VCaP (cell line): ENCODE results near the gene TMEM120B.

Experiments
- H3K27ac ChIP-seq: fragments of 450-650 bp; 2 replicates; pipeline ENCODE4 v1.5.1; 2017
- CTCF ChIP-seq: fragments of 450-650 bp; conservative IDR thresholded peaks from 2 replicates; pipeline ENCODE4 v1.5.1; 2017; ENCODE audit warnings: mild to moderate bottlenecking, moderate library complexity

Gene TMEM120B

GRCh38 chr12:121720762-121721161 lies 8.2 kb downstream of the TMEM120B start:
- TF ChIP-seq CTCF, result no peak
- H3K27ac ChIP-seq, result no peak overlapping the region

GRCh38 chr12:121722511-121722910 lies 10.0 kb downstream of the TMEM120B start:
- TF ChIP-seq CTCF, result no peak
- no peak overlapping the region for H3K27ac ChIP-seq

GRCh38 chr12:121723200-121723599 lies 10.6 kb downstream of the TMEM120B start:
- no peak for TF ChIP-seq CTCF
- no peak overlapping the region for H3K27ac ChIP-seq

- no peak for TF ChIP-seq CTCF
These were observed 12.4 kb downstream of the TMEM120B start for GRCh38 chr12:121724925-121725324.

GRCh38 chr12:121725423-121725822 lies 12.9 kb downstream of the TMEM120B start:
- no peak overlapping the region for H3K27ac ChIP-seq
- no peak for TF ChIP-seq CTCF

More at GRCh38 chr12:121724925-121725324, 12.4 kb downstream of the TMEM120B start:
- no peak overlapping the region for H3K27ac ChIP-seq

GRCh38 chr12:121729021-121729420 lies 16.5 kb downstream of the TMEM120B start:
- no peak overlapping the region for H3K27ac ChIP-seq
- no peak for TF ChIP-seq CTCF

- no peak for TF ChIP-seq CTCF
- H3K27ac ChIP-seq, result no peak overlapping the region
These were observed 18.9 kb downstream of the TMEM120B start for GRCh38 chr12:121731473-121731872.

GRCh38 chr12:121733849-121734248 lies 21.3 kb downstream of the TMEM120B start:
- no peak overlapping the region for H3K27ac ChIP-seq
- TF ChIP-seq CTCF, result no peak
